Measurements from ENCODE around the gene UBL4B.

GRCh38 chr1:110120960-110121561, 8.8 kb downstream of the UBL4B start:
- TF ChIP-seq POLR2A (IDR thresholded peaks at IDR 0.05) (no peak), CTCF (IDR thresholded peaks at IDR 0.05) (no peak), POLR2AphosphoS5 (IDR thresholded peaks at IDR 0.05) (no peak), EP300 (IDR thresholded peaks at IDR 0.05) (no peak)

Measured in stomach (tissue), 4 donors.